G401 (cell line): ENCODE measurements around the gene DAAM2. TPM values are rescaled to one million over a fixed set of nuclear protein-coding genes. Genes with fewer than 3 reads are reported as not detected.
A peak's percentile ranks its signal among the peaks of the same experiment; 100 is the strongest.

ENCODE experiments used
- DNase-seq: peaks from one replicate; pipeline ENCODE4 v3.0.0-alpha.2; 2015; ENCODE audit warnings: low spot score
- in situ Hi-C: cut with HindIII; loops from 2 replicates; pipeline ENCODE4 v1.10.0; 2016; ENCODE audit warnings: low sequenced_read_pairs, mixed read lengths
- total RNA-seq: library from RNA; depleted of rRNA; stranded (reverse); fragments of >200 nt; shearing (Covaris generic); gene quantifications from 2 replicates; pipeline ENCODE4 v1.2.3, GENCODE V29; 2014

Gene DAAM2
- total RNA-seq, 1 experiment from 2014 or later = 1.1 TPM

- in situ Hi-C loops = no loop called here
- peak; percentile 89 for DNase-seq
These were observed 142.1 kb downstream of the DAAM2 start, which contains the start of gene MOCS1 for GRCh38 chr6:39934131-39934757. Gene MOCS1 (minus strand): TSS chr6:39934462. CDS start chr6:39934417, 45 bp downstream.

DNA sequence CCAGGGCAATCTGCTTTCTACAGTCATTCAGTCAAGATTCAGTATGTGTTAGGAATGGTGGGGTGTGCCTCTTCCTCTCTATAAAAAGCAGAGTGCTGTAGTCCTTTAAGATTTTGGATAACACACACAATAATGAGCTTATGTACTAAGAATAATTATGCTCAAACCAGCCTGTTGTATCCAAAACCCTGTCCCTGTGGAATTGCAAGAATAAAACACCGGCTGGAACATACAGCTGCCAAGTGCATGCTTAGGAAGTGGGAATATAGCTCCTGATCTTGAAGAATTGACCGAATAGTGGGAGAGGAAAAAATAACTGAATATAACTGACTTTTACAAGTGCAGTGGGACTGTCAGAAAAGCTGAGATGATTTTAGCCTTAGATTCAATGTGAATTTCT lies 143.1 kb downstream of the DAAM2 start:
- in situ Hi-C loops = no loop called here
- DNase-seq = no peak

GRCh38 chr6:39936857-39937256 lies 144.7 kb downstream of the DAAM2 start:
- in situ Hi-C loops = no loop called here
- DNase-seq = no peak

- DNase-seq = no peak
- in situ Hi-C loops = no loop called here
These were observed 145.6 kb downstream of the DAAM2 start for GRCh38 chr6:39937686-39938333.

- in situ Hi-C loops = no loop called here
- no peak for DNase-seq
These were observed 146.8 kb downstream of the DAAM2 start for GRCh38 chr6:39938773-39939654.

GRCh38 chr6:39941138-39941537 lies 149.0 kb downstream of the DAAM2 start:
- in situ Hi-C loops = no loop called here
- DNase-seq = no peak

- in situ Hi-C loops = no loop called here
- DNase-seq = no peak
These were observed 149.6 kb downstream of the DAAM2 start for GRCh38 chr6:39941820-39942219.

DNA sequence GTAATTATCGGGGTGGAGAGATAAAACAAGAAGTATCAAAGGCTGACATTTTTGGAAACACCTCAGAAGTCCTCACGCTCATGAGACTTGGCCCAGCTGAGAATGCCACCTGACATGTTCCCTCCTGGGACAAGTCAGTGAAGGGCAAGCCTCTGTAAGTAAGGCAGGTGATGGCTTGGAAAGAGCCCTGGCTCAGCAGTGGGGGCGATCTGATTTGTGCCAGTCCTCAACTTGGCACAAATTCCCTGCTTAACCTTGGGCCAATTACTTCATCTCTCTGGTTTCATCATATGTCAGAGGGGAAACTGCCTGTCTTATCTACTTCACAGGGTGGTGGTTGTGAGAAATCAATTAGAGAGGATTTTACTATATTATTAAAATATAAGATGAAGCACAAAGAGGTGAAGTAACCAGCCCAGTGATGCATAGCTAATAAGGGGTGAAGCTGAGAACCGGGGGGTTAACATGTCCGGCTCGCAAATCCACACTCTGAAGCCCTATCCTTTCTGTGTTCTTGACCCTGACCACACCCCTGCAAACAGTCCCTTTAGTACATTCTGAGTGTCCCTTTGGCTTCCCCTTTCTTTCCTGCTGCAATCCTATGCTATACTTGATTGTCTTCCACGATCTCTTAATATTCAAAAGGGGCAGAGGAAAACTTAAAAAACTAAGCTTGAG lies 150.9 kb downstream of the DAAM2 start:
- in situ Hi-C loops = no loop called here

DNA sequence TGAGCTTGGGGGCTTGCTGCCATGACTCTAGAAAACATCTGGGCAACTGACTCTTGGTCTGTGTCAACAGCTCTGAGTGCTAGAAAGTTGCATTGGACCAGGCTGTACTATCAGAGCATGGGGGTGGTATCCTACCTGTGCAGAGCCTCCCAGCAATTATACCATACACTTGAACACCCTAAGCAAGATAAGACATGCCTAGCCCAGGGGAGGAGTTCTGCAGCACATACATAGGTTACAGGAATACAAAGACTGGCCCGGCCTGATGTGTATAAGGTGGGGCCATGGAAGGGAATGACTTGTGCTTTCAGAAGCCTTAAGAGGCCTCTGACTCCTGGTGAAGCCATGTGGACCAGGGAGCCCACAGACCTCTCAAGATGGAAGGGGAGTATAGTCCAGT lies 153.4 kb downstream of the DAAM2 start:
- no peak for DNase-seq
- in situ Hi-C loops = no loop called here

More for the DNA sequence above, 150.9 kb downstream of the DAAM2 start:
- DNase-seq = no peak

DNA sequence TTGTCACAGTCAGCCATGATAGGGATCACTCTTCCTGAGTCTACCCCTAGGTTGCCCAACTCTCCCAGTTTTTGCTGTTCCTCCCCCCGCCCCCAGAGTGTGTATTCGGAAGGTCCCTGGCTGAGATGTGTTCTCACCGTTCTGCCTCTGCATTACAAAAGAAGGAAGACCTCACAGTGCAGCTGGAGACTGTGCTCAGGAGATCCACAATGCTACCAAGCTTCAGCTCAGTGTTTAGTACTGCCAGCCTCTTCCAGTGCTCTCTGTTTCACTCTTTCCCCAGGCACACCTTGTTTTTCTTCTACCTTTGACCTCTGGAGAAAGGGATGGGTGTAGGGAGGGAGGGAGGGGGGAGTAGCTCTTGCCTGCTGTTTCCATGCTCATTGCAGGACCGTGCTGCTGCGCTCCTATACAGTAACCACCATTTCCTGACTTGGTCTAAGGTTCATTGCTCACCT lies 155.5 kb downstream of the DAAM2 start:
- in situ Hi-C loops = no loop called here

GRCh38 chr6:39948199-39948791 lies 156.1 kb downstream of the DAAM2 start:
- in situ Hi-C loops = no loop called here
- DNase-seq = no peak

More for the DNA sequence above, 155.5 kb downstream of the DAAM2 start:
- DNase-seq = no peak

GRCh38 chr6:39950125-39950720 lies 158.0 kb downstream of the DAAM2 start:
- in situ Hi-C loops = no loop called here
- no peak for DNase-seq

DNA sequence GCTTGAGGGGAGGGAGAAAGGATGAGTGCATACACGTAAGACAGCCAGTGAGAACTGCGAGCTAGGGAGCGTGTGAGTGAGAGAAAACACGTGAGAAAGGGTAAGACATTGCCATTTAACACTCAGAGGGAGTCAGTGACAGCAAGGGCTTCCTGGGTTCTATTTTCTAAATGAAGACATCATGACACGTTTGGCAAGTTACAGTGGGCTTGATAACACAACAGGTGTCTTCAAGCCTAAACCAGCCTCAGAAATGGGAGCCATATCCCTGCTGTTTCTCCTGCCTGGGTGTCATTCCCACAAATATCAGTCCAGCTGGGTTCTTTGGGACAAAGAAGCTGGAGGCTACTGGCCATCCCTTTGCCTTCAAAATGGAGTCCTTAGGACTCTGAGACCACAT lies 159.0 kb downstream of the DAAM2 start:
- DNase-seq = no peak
- in situ Hi-C loops = no loop called here

DNA sequence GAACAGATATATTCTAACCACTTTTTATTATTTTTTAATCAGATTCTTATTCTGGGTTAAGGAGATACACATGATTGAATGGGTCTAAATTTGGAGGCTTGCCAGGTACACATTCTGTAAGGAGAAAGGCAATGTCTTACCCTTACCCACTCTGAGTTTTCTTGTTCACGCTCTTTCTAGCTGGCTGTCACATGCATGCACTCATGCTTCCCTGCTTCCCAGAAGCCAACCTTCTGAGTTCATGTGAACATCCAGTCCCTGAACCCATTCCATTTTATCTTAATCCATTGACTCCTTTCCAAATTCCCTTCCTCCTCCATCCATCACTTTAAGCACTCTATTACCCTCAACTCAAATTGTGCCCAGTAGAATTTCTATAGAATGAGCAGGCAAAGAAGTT lies 159.5 kb downstream of the DAAM2 start:
- no peak for DNase-seq
- in situ Hi-C loops = no loop called here

DNA sequence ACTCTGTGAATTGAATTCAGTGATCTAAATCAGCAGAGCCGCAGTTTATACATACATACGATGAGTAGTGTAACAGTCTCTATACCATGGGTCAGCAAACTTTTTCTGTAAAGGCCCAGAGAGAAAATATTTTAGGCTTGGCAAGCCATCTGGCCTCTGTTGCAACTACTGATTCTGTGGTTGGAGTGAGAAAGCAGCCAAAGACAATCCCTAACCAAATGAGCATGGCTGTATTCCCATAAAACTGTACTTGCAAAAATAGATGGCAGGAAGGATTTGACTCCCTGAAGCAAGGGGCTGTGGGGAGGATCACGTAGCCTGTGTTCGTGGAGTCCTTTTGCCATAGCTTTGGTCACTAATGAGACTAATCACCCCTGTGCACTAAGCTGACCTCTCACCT lies 160.0 kb downstream of the DAAM2 start:
- no peak for DNase-seq
- in situ Hi-C loops = no loop called here

- in situ Hi-C loops = no loop called here
- DNase-seq = no peak
These were observed 161.0 kb downstream of the DAAM2 start for GRCh38 chr6:39953076-39953618.
